Activated CD4-positive, alpha-beta T cell treated with anti-CD3 and anti-CD28 coated beads for 48 hours (primary cell): ENCODE data around the gene OPTN.
"Not testable (repeated sequence)": the region's sequence is repeated elsewhere in the genome, so short reads cannot be mapped to it uniquely, and the experiment has no call there.

Experiments used
- DNase-seq: peaks from one replicate; pipeline ENCODE4 v3.0.0-alpha.2; 2020

The OPTN gene

GRCh38 chr10:13091801-13092200 is 8.2 kb upstream of the OPTN start:
- no peak for DNase-seq

- DNase-seq, result no peak
These were observed 7.5 kb upstream of the OPTN start for GRCh38 chr10:13092291-13093102.

GRCh38 chr10:13094082-13094481 is 5.9 kb upstream of the OPTN start:
- DNase-seq, result not testable (repeated sequence)

- DNase-seq, result no peak
These were observed 4.9 kb upstream of the OPTN start for GRCh38 chr10:13095094-13095493.

- DNase-seq, result no peak
These were observed 4.0 kb upstream of the OPTN start for GRCh38 chr10:13095929-13096328.

- DNase-seq, result peak; percentile 55
These were observed 758 bp upstream of the OPTN start for GRCh38 chr10:13099144-13099665.

GRCh38 chr10:13100349-13101294 is 659 bp downstream of the OPTN start:
- peak; percentile 34 for DNase-seq

- no peak for DNase-seq
These were observed 2.2 kb downstream of the OPTN start for GRCh38 chr10:13102002-13102794.

GRCh38 chr10:13103554-13103953 is 3.6 kb downstream of the OPTN start:
- DNase-seq, result no peak

GRCh38 chr10:13104697-13105096 is 4.7 kb downstream of the OPTN start:
- peak; percentile 23 for DNase-seq

GRCh38 chr10:13105184-13105583 is 5.2 kb downstream of the OPTN start:
- DNase-seq, result no peak

GRCh38 chr10:13106387-13107045 is 6.6 kb downstream of the OPTN start:
- DNase-seq, result no peak

- DNase-seq, result peak; percentile 25
These were observed 10.9 kb downstream of the OPTN start for GRCh38 chr10:13110908-13111307.

- DNase-seq, result no peak
These were observed 13.6 kb downstream of the OPTN start for GRCh38 chr10:13113544-13113943.

- no peak for DNase-seq
These were observed 16.2 kb downstream of the OPTN start for GRCh38 chr10:13115832-13116803.

GRCh38 chr10:13117841-13118783 is 18.1 kb downstream of the OPTN start:
- no peak for DNase-seq

GRCh38 chr10:13118784-13119410 is 18.9 kb downstream of the OPTN start:
- DNase-seq, result no peak

GRCh38 chr10:13120786-13121499 is 21.0 kb downstream of the OPTN start:
- DNase-seq, result no peak

GRCh38 chr10:13121500-13121854 is 21.5 kb downstream of the OPTN start:
- no peak for DNase-seq
